HL-60 (cell line): ENCODE measurements around the gene ECHDC1.

ENCODE experiments used
- DNase-seq, 2 experiments: peaks; one replicate each; pipeline ENCODE4 v3.0.0-alpha.2; 2010 to 2020; ENCODE audit warnings: low read depth in 1 of 2, low spot score in 1 of 2
- H3K27ac ChIP-seq: fragments of 250-450 bp; sonication (Bioruptor Pico); replicated peaks from 2 replicates; pipeline ENCODE4 v1.5.1; 2020; ENCODE audit warnings: mild to moderate bottlenecking, moderate library complexity
- H3K27me3 ChIP-seq: fragments of 250-450 bp; sonication (Bioruptor Pico); 2 replicates; pipeline ENCODE4 v1.5.1; 2021; ENCODE audit warnings: mild to moderate bottlenecking, moderate library complexity; ENCODE audit not compliant: insufficient read depth, poor library complexity, severe bottlenecking
- H3K4me3 ChIP-seq: replicated peaks from 2 replicates; pipeline ENCODE4 v1.5.1; 2011; ENCODE audit warnings: mild to moderate bottlenecking, control low read depth, low read length; ENCODE audit not compliant: insufficient read depth
- CTCF ChIP-seq: IDR thresholded peaks from one replicate; pipeline ENCODE4 v1.5.1; 2011; ENCODE audit warnings: low read length, control low read depth, inconsistent platforms; ENCODE audit not compliant: insufficient read depth
- GABPA ChIP-seq: IDR thresholded peaks from 2 replicates; pipeline ENCODE4 v1.6.1; 2012; ENCODE audit warnings: low read depth
- POLR2AphosphoS5 ChIP-seq: IDR thresholded peaks from 2 replicates; pipeline ENCODE4 v1.6.1; 2012; ENCODE audit warnings: low read depth
- REST ChIP-seq: IDR thresholded peaks from 2 replicates; pipeline ENCODE4 v1.6.1; 2012; ENCODE audit warnings: low read depth; ENCODE audit not compliant: insufficient replicate concordance
- SPI1 ChIP-seq: IDR thresholded peaks from 2 replicates; pipeline ENCODE4 v1.6.1; 2012; ENCODE audit warnings: low read depth, mild to moderate bottlenecking, borderline replicate concordance

ECHDC1 gene

GRCh38 chr6:127347178-127347577, 3.8 kb upstream of the ECHDC1 start:
- TF ChIP-seq CTCF (no peak), SPI1 (no peak), GABPA (no peak), REST (no peak), POLR2AphosphoS5 (no peak)

GRCh38 chr6:127345521-127345920, 2.1 kb upstream of the ECHDC1 start:
- no peak overlapping the region for H3K27ac ChIP-seq
- TF ChIP-seq CTCF: no peak
- no peak for TF ChIP-seq GABPA
- no peak for TF ChIP-seq SPI1
- TF ChIP-seq POLR2AphosphoS5: no peak
- TF ChIP-seq REST: no peak
- H3K27me3 ChIP-seq: no peaks in the 10 kb centered on the region
- no peak overlapping the region for H3K4me3 ChIP-seq
- DNase-seq: no peak

More at GRCh38 chr6:127347178-127347577, 3.8 kb upstream of the ECHDC1 start:
- Histone ChIP-seq H3K27me3 (no peaks in the 10 kb centered on the region), H3K4me3 (no peak overlapping the region), H3K27ac (no peak overlapping the region)
- DNase-seq: peak in 1 of 2 experiments; percentile 27

DNA sequence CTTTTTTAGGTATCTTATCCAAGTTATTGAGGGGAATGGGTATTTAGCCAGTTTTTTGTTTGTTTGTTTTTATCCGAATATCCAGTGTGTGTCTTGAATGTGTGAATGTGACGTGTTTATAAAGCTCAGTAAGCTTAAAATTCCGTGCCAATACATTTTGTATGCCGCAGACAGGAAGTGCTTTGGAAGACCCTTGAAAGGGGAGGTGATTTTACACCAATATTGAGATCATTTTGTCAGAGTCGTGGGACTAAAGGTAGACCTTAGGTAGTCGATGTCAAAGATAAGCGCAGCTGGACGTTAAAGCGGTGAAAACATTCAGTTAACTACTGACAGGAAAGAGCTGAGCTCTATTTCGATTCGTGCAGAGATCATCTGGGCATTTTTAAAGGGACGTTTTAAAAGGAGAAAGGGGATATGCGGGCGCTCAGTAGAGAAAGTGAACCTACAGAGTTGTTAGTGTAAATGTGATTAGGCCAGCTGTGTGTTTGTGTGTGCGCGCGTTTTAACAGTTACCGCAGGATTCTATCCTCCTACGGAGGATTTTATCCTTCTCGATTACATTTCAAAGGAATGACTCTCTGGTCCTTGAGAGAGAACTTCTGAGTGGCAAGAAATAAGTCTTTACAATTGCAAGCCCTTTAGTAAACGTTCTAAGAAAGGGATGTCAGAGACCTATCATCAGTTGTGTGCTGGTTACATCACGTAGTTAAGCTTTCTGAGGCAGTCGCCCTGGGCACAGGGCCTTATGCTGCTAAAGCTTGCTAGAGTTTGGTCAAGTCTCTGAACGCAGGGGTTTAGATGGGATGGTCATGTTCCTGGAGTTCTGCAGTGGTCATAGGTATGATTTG, 625 bp upstream of the ECHDC1 start:
- TF ChIP-seq POLR2AphosphoS5: no peak
- TF ChIP-seq GABPA: no peak
- TF ChIP-seq REST: no peak
- TF ChIP-seq CTCF: no peak
- no peak for TF ChIP-seq SPI1
- Histone ChIP-seq H3K27me3 (no peaks in the 10 kb centered on the region), H3K27ac (peak overlapping the region; percentile 91), H3K4me3 (peak overlapping the region; percentile 65)
- no peak for DNase-seq
